Ectodermal cell (in vitro differentiated cells): ENCODE measurements around the gene SLIT3.
"Not testable (repeated sequence)": the region's sequence is repeated elsewhere in the genome, so short reads cannot be mapped to it uniquely, and the experiment has no call there.

Experiments
- H3K27ac ChIP-seq: 2 replicates; pipeline ENCODE4 v1.7.0; 2013; ENCODE audit warnings: mild to moderate bottlenecking, low read depth, low read length; ENCODE audit not compliant: insufficient read depth, poor library complexity, severe bottlenecking
- H3K27me3 ChIP-seq: 2 replicates; pipeline ENCODE4 v1.7.0; 2013; ENCODE audit warnings: mild to moderate bottlenecking, low read length; ENCODE audit not compliant: insufficient read depth, control insufficient read depth, poor library complexity, severe bottlenecking
- H3K36me3 ChIP-seq: one replicate; pipeline ENCODE4 v1.7.0; 2013; ENCODE audit warnings: low read length; ENCODE audit not compliant: control insufficient read depth, insufficient read depth
- H3K4me1 ChIP-seq: one replicate; pipeline ENCODE4 v1.7.0; 2013; ENCODE audit warnings: low read length; ENCODE audit not compliant: control insufficient read depth, insufficient read depth
- H3K4me3 ChIP-seq: 2 replicates; pipeline ENCODE4 v1.7.0; 2013; ENCODE audit warnings: low read depth, low read length, control low read depth; ENCODE audit not compliant: insufficient read depth
- H3K9me3 ChIP-seq: 2 replicates; pipeline ENCODE4 v1.7.0; 2013; ENCODE audit warnings: mild to moderate bottlenecking, low read length, moderate library complexity; ENCODE audit not compliant: control insufficient read depth
- WGBS, 2 experiments: methylation state at CpG; one replicate each; pipeline ENCODE4 v1.1.7; 2013; ENCODE audit warnings: missing lambda C conversion rate in 2 of 2; 5-methylcytosine and 5-hydroxymethylcytosine counted together

SLIT3 gene

DNA sequence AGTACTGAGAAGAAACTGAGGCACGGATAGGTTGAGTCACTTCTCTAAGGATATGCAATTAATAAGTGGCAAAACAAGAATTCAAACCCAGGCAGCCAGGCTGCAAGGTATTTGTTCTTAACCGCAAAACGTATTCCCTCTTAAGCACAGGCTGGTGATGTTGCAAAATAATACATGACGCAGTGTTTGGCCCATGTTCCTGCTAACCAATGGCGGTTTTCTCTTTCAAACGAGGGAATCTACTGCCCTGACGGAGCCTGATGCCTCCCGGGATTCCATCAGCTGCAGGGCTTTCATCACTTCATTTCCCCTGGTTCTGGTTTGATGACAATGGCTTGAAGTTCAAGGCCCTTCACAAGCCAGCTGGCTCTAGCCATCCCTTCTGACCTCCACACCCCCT is 154.8 kb downstream of the SLIT3 start:
- Histone ChIP-seq H3K4me3 (no peak overlapping the region), H3K9me3 (no peaks in the 10 kb centered on the region), H3K27ac (no peak overlapping the region), H3K36me3 (no peaks in the 10 kb centered on the region), H3K4me1 (no peaks in the 10 kb centered on the region), H3K27me3 (no peaks in the 10 kb centered on the region)
- 92 to 94% methylated on average over 8 of the region's 8 CpGs for WGBS, 2 experiments

- H3K9me3 ChIP-seq: no peaks in the 10 kb centered on the region
- H3K4me1 ChIP-seq: no peaks in the 10 kb centered on the region
- H3K27ac ChIP-seq: no peak overlapping the region
- H3K36me3 ChIP-seq: no peaks in the 10 kb centered on the region
- no peaks in the 10 kb centered on the region for H3K27me3 ChIP-seq
- H3K4me3 ChIP-seq: no peak overlapping the region
- 93 to 94% methylated on average over 3 of the region's 3 CpGs for WGBS, 2 experiments
Measured at GRCh38 chr5:169142264-169142970, 158.5 kb downstream of the SLIT3 start.

- not testable (repeated sequence) for H3K4me3 ChIP-seq, H3K27ac ChIP-seq, H3K4me1 ChIP-seq, H3K36me3 ChIP-seq, H3K9me3 ChIP-seq, H3K27me3 ChIP-seq
- WGBS, 2 experiments: 84 to 93% methylated on average over 7 to 9 of the region's 9 CpGs
Measured at GRCh38 chr5:169140215-169140614, 160.7 kb downstream of the SLIT3 start.

DNA sequence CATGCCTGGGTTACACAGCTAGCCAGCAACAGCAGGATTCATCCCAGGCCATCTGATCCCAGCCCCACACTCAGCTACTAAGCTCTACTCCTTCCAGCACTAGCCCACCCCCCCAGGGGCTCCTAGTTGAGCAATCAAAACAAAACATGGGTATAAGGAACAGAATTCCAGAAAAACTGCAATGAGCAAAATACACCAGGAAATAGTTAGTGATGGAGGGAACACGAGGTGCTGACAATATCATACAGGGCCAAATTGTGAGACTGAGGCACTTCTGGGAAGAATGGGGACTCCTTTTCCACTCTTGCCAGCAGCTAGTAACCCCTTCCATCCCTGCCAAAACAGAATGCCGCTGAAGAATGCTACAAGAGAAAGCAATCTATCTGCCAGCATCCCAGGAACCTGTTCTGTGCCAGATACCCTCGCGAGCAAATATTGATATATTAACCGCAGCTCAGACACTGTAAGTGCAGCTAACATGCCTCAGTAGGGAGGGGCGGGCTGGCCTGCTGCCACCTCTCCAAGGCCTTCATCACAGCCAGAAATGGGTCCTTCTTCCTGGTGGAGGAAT is 161.4 kb downstream of the SLIT3 start:
- Histone ChIP-seq H3K36me3 (no peaks in the 10 kb centered on the region), H3K9me3 (no peaks in the 10 kb centered on the region), H3K27ac (no peak overlapping the region), H3K4me1 (no peaks in the 10 kb centered on the region), H3K27me3 (no peaks in the 10 kb centered on the region), H3K4me3 (no peak overlapping the region)
- WGBS, 2 experiments: 93 to 95% methylated on average over 6 of the region's 6 CpGs

GRCh38 chr5:169133531-169133930 is 167.4 kb downstream of the SLIT3 start:
- Histone ChIP-seq H3K27me3 (no peaks in the 10 kb centered on the region), H3K27ac (no peak overlapping the region), H3K36me3 (no peaks in the 10 kb centered on the region), H3K4me1 (no peaks in the 10 kb centered on the region), H3K4me3 (no peak overlapping the region), H3K9me3 (no peaks in the 10 kb centered on the region)
- WGBS, 2 experiments: 91 to 95% methylated on average over 2 to 3 of the region's 3 CpGs

DNA sequence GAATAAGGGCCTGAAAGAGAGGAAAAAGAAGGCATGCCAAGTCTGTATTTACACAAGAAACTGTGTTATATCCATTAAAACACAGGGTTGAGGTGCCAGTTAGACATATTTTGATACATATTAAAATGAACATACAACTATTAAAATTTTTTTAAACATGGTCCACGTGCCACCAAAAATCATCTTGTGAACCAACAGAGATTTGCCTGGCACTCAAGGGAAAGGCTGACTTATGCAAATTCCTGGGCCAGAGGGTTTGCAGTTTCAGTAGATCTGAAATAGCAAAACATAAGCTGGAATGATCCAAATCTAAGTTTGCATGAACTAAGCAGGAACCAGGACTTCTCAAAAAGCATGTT is 168.7 kb downstream of the SLIT3 start:
- no peak overlapping the region for H3K4me3 ChIP-seq
- H3K9me3 ChIP-seq: no peaks in the 10 kb centered on the region
- WGBS, 2 experiments: 97 to 100% methylated on average over 1 of the region's 1 CpG
- H3K36me3 ChIP-seq: no peaks in the 10 kb centered on the region
- no peaks in the 10 kb centered on the region for H3K4me1 ChIP-seq
- no peak overlapping the region for H3K27ac ChIP-seq
- no peaks in the 10 kb centered on the region for H3K27me3 ChIP-seq

DNA sequence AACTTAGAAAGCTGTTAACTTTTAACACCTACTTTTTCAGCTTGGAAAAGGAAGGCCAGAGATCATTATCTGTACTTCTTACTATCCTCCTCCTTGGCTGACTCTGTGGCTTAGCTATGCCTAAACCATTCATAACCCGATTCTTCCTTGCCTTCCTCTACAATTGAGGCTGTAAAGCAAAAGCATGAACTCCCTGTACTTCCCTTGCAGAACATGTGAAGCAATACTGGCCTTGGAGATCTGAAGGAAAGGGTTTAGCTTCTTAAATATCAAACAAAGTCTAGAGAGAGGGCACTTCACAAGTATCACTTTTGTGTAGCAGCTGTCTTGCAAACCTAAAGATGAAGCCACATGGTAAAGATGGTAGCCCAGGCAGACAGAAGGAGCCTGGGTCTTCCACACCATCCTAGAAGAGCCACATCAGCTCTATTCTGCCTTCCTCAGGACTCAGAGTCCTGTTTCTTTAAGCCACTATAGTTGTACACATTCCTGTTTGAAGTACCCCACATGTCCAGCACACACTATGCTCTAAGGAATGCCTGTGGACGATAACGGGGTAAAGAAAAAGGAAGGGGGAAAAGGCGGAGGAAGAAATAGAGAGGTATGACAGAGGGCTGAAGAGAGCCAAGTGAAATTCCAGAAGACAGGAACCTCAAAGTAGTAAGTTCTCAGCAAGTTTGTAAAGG is 169.2 kb downstream of the SLIT3 start:
- Histone ChIP-seq H3K27ac (no peak overlapping the region), H3K27me3 (no peaks in the 10 kb centered on the region), H3K9me3 (no peaks in the 10 kb centered on the region), H3K4me3 (no peak overlapping the region), H3K36me3 (no peaks in the 10 kb centered on the region), H3K4me1 (no peaks in the 10 kb centered on the region)
- WGBS, 2 experiments: 68% methylated on average over 4 of the region's 4 CpGs

GRCh38 chr5:169128679-169129078 is 172.3 kb downstream of the SLIT3 start:
- no peaks in the 10 kb centered on the region for H3K27me3 ChIP-seq
- H3K9me3 ChIP-seq: no peaks in the 10 kb centered on the region
- peaks cover 9% of the 10 kb centered on the region for H3K4me1 ChIP-seq
- WGBS, 2 experiments: 82 to 83% methylated on average over 9 of the region's 9 CpGs
- no peaks in the 10 kb centered on the region for H3K36me3 ChIP-seq
- no peak overlapping the region for H3K4me3 ChIP-seq
- no peak overlapping the region for H3K27ac ChIP-seq

GRCh38 chr5:169127431-169127830 is 173.5 kb downstream of the SLIT3 start:
- H3K4me1 ChIP-seq: peaks cover 9% of the 10 kb centered on the region
- H3K4me3 ChIP-seq: no peak overlapping the region
- H3K9me3 ChIP-seq: no peaks in the 10 kb centered on the region
- H3K27me3 ChIP-seq: no peaks in the 10 kb centered on the region
- no peaks in the 10 kb centered on the region for H3K36me3 ChIP-seq
- H3K27ac ChIP-seq: no peak overlapping the region
- 75 to 80% methylated on average over 4 of the region's 4 CpGs for WGBS, 2 experiments

DNA sequence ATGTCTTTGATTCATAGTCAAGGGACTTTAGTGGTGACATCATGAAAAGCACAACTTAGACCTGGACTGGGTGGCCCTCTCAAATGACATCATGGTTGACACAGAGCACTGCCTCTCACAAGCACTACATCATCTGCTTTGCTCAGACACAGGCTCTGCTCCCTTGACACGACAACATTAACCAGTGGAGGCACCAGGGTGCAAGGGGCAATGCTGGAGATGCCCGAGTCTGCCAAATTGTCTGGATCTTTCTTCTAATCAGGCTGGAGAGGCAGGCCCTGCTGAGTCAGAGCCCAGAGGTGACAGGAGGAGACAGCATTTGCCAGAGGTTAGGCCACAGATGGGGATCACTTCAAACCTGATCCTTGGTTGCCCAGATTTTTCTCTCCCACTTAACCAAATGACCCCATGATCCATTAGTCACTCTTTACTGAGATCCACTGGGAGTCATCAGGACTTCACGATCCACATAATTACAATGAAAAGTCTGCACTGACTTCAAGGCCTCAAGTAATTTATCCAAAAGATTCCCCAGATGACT is 174.4 kb downstream of the SLIT3 start:
- no peak overlapping the region for H3K4me3 ChIP-seq
- WGBS, 2 experiments: 89 to 90% methylated on average over 3 of the region's 3 CpGs
- H3K36me3 ChIP-seq: no peaks in the 10 kb centered on the region
- peaks cover 9% of the 10 kb centered on the region for H3K4me1 ChIP-seq
- H3K27ac ChIP-seq: no peak overlapping the region
- H3K9me3 ChIP-seq: no peaks in the 10 kb centered on the region
- H3K27me3 ChIP-seq: no peaks in the 10 kb centered on the region
